CD14-positive monocyte (primary cell): ENCODE data around the gene ELFN1. TPM values are rescaled to one million over a fixed set of nuclear protein-coding genes. Genes with fewer than 3 reads are reported as not detected.

Experiments
- DNase-seq, 3 donors: peaks; one replicate each; pipeline ENCODE4 v3.0.0-alpha.2; 2011 to 2022
- H2AFZ ChIP-seq: 2 replicates; pipeline ENCODE4 v1.6.0; 2012; ENCODE audit warnings: mild to moderate bottlenecking, low read depth, low read length, inconsistent platforms; ENCODE audit not compliant: insufficient read depth, poor library complexity, severe bottlenecking
- H3K27ac ChIP-seq, 2 donors: 1 replicate in 1 of 2; 2 replicates in 1 of 2; pipeline ENCODE4 v1.5.1; 2012 to 2013; ENCODE audit warnings: low read length in 2 of 2, control low read depth in 1 of 2, inconsistent platforms in 1 of 2, low read depth in 1 of 2, mild to moderate bottlenecking in 1 of 2
- H3K27me3 ChIP-seq, 2 donors: one replicate each; pipeline versions ENCODE4 v1.6.0 to v1.6.1; 2011 to 2013; ENCODE audit warnings: low read length in 2 of 2; ENCODE audit not compliant: control insufficient read depth in 2 of 2, insufficient read depth in 2 of 2
- H3K36me3 ChIP-seq, 2 donors: replicated peaks in 1 of 2; 1 replicate in 1 of 2; 2 replicates in 1 of 2; pipeline versions ENCODE4 v1.5.1 to v1.6.1; 2012 to 2013; ENCODE audit warnings: low read length in 2 of 2, control low read depth in 1 of 2, inconsistent platforms in 1 of 2, mild to moderate bottlenecking in 1 of 2; ENCODE audit not compliant: insufficient read depth in 2 of 2, control insufficient read depth in 1 of 2
- H3K4me1 ChIP-seq, 2 donors: 1 replicate in 1 of 2; 2 replicates in 1 of 2; pipeline versions ENCODE4 v1.5.1 to v1.6.1; 2012 to 2013; ENCODE audit warnings: low read length in 2 of 2, control low read depth in 1 of 2, inconsistent platforms in 1 of 2, mild to moderate bottlenecking in 1 of 2, moderate library complexity in 1 of 2; ENCODE audit not compliant: insufficient read depth in 2 of 2, control insufficient read depth in 1 of 2
- H3K4me2 ChIP-seq: replicated peaks from 2 replicates; pipeline ENCODE3; 2012; ENCODE audit warnings: low read length, moderate library complexity, mild to moderate bottlenecking; ENCODE audit not compliant: poor library complexity, severe bottlenecking; ENCODE audit errors: extremely low read depth
- H3K4me3 ChIP-seq, 3 experiments: fragments of 200-600 bp in 1 of 3; sonication (generic) in 1 of 3; replicated peaks in 1 of 3; 1 replicate in 2 of 3; 2 replicates in 1 of 3; pipeline ENCODE4 v1.5.1; 2011 to 2013; ENCODE audit warnings: low read length in 3 of 3, mild to moderate bottlenecking in 3 of 3, control low read depth in 2 of 3, low read depth in 2 of 3, inconsistent platforms in 1 of 3, moderate library complexity in 1 of 3
- H3K79me2 ChIP-seq: 2 replicates; pipeline ENCODE4 v1.6.0; 2012; ENCODE audit warnings: mild to moderate bottlenecking, control low read depth, inconsistent platforms, low read length, moderate library complexity; ENCODE audit not compliant: insufficient read depth
- H3K9ac ChIP-seq: 2 replicates; pipeline ENCODE4 v1.6.0; 2017; ENCODE audit warnings: low read length, mild to moderate bottlenecking; ENCODE audit not compliant: insufficient read depth, poor library complexity, severe bottlenecking
- H3K9me3 ChIP-seq, 2 donors: replicated peaks in 1 of 2; 1 replicate in 1 of 2; 2 replicates in 1 of 2; pipeline versions ENCODE4 v1.5.1 to v1.6.1; 2012 to 2013; ENCODE audit warnings: low read length in 2 of 2, control low read depth in 1 of 2; ENCODE audit not compliant: control insufficient read depth in 1 of 2, insufficient read depth in 1 of 2
- H4K20me1 ChIP-seq: 2 replicates; pipeline ENCODE4 v1.6.0; 2012; ENCODE audit warnings: mild to moderate bottlenecking, low read length, control low read depth, moderate library complexity; ENCODE audit not compliant: insufficient read depth
- H3K27ac Mint-ChIP-seq, 7 donors: one replicate each; pipeline ENCODE4 v1.8.0; 2020; ENCODE audit warnings: mild to moderate bottlenecking in 7 of 7, mixed read lengths in 7 of 7, moderate library complexity in 6 of 7, inconsistent platforms in 2 of 7
- H3K27me3 Mint-ChIP-seq, 3 donors: one replicate each; pipeline ENCODE4 v1.8.0; 2021 to 2022; ENCODE audit warnings: low read depth in 3 of 3, mild to moderate bottlenecking in 3 of 3, mixed read lengths in 3 of 3, moderate library complexity in 3 of 3, inconsistent platforms in 1 of 3
- H3K36me3 Mint-ChIP-seq, 2 donors: one replicate each; pipeline ENCODE4 v1.8.0; 2020; ENCODE audit warnings: mixed read lengths in 2 of 2, inconsistent platforms in 1 of 2, mild to moderate bottlenecking in 1 of 2
- H3K4me1 Mint-ChIP-seq: one replicate; pipeline ENCODE4 v1.8.0; 2020; ENCODE audit warnings: mild to moderate bottlenecking, mixed read lengths
- H3K4me3 Mint-ChIP-seq, 2 donors: one replicate each; pipeline ENCODE4 v1.8.0; 2020; ENCODE audit warnings: mild to moderate bottlenecking in 2 of 2, mixed read lengths in 2 of 2, moderate library complexity in 1 of 2
- H3K9me3 Mint-ChIP-seq, 7 donors: one replicate each; pipeline ENCODE4 v1.8.0; 2020 to 2022; ENCODE audit warnings: mixed read lengths in 7 of 7, mild to moderate bottlenecking in 6 of 7, moderate library complexity in 6 of 7, inconsistent platforms in 2 of 7
- CTCF ChIP-seq: fragments of 200-600 bp; IDR thresholded peaks from one replicate; pipeline ENCODE4 v1.8.0; 2022; ENCODE audit warnings: antibody characterized with exemption, mild to moderate bottlenecking
- WGBS: methylation state at CpG from one replicate; pipeline ENCODE4 v1.1.5; 2013; ENCODE audit warnings: missing lambda C conversion rate; ENCODE audit not compliant: insufficient coverage; 5-methylcytosine and 5-hydroxymethylcytosine counted together
- intact Hi-C, 2 donors: fragments of 100-400 bp; cut with micrococcal nuclease; formaldehyde crosslinking; loops; one replicate each; pipeline versions ENCODE4 v1.15.0 to v1.15.1; 2023
- polyA plus RNA-seq, 3 donors: library from polyadenylated mRNA; depleted of rRNA in 1 of 3; unstranded in 2 of 3; stranded (reverse) in 1 of 3; fragments of 300-500 nt in 2 of 3; fragments of >200 nt in 1 of 3; fragmentation: Illumina TruSeq in 2 of 3; gene quantifications; 1 replicate in 2 of 3; 2 replicates in 1 of 3; pipeline ENCODE4 v1.2.3, GENCODE V29; 2012 to 2021

The ELFN1 gene
- polyA plus RNA-seq, 3 donors = not detected

GRCh38 chr7:1666317-1666822 is 3.7 kb upstream of the ELFN1 start:
- Histone ChIP-seq H3K9ac (no peak overlapping the region), H3K4me2 (peak overlapping the region; percentile 61), H3K4me3 (peak overlapping the region in 1 of 3 experiments; percentile 49), H3K36me3 (no peaks in the 10 kb centered on the region), H3K9me3 (peaks cover 0 to 17% of the 10 kb centered on the region in 2 donors), H2AFZ (no peak overlapping the region), H4K20me1 (no peaks in the 10 kb centered on the region), H3K27me3 (peaks cover 31 to 81% of the 10 kb centered on the region in 2 donors), H3K4me1 (peaks cover 14 to 26% of the 10 kb centered on the region in 2 donors), H3K27ac (no peak overlapping the region), H3K79me2 (no peaks in the 10 kb centered on the region)
- no peak for TF ChIP-seq CTCF
- H3K27me3 Mint-ChIP-seq = peaks cover 52 to 91% (median 66%) of the 10 kb centered on the region in 3 donors
- no peak overlapping the region for H3K27ac Mint-ChIP-seq
- 2% methylated on average over 39 of the region's 58 CpGs for whole genome bisulfite sequencing
- intact Hi-C loops = loop anchor here in 1 of 2 donors (10.0 kb wide), 1 partner anchor 678 kb away; no protein-coding TSS in a partner anchor
- peaks cover 6 to 21% (median 10%) of the 10 kb centered on the region in 7 donors for H3K9me3 Mint-ChIP-seq
- H3K36me3 Mint-ChIP-seq = no peaks in the 10 kb centered on the region
- H3K4me1 Mint-ChIP-seq = peaks cover 7% of the 10 kb centered on the region
- peak overlapping the region in 1 of 2 donors; percentile 57 for H3K4me3 Mint-ChIP-seq
- DNase-seq = no peak

GRCh38 chr7:1666823-1667565 is 3.1 kb upstream of the ELFN1 start:
- Histone ChIP-seq H4K20me1 (no peaks in the 10 kb centered on the region), H3K27me3 (peaks cover 31 to 81% of the 10 kb centered on the region in 2 donors), H3K79me2 (no peaks in the 10 kb centered on the region), H2AFZ (peak overlapping the region; percentile 13), H3K27ac (no peak overlapping the region), H3K9ac (no peak overlapping the region), H3K36me3 (no peaks in the 10 kb centered on the region), H3K9me3 (peaks cover 0 to 12% of the 10 kb centered on the region in 2 donors), H3K4me1 (peaks cover 14 to 26% of the 10 kb centered on the region in 2 donors), H3K4me2 (peak overlapping the region; percentile 61), H3K4me3 (peak overlapping the region in 1 of 3 experiments; percentile 49)
- Mint-ChIP-seq H3K9me3 (peaks cover under 1 to 17% (median 4%) of the 10 kb centered on the region in 7 donors), H3K4me1 (peaks cover 7% of the 10 kb centered on the region), H3K36me3 (no peaks in the 10 kb centered on the region), H3K27ac (peak overlapping the region in 1 of 7 donors; percentile 68), H3K4me3 (peak overlapping the region; percentile 65 to 88), H3K27me3 (peaks cover 51 to 91% (median 68%) of the 10 kb centered on the region in 3 donors)
- TF ChIP-seq CTCF = no peak
- DNase-seq = no peak
- under 1% methylated on average over 40 of the region's 70 CpGs for WGBS
- intact Hi-C loops = loop anchor here in 1 of 2 donors (10.0 kb wide), 1 partner anchor 678 kb away; no protein-coding TSS in a partner anchor
